SH-SY5Y (cell line): ENCODE data around the gene CRIP2.

Source experiments
- GATA2 ChIP-seq: IDR thresholded peaks from 2 replicates; pipeline ENCODE4 v1.6.1; 2011; ENCODE audit warnings: mild to moderate bottlenecking, low read depth, low read length
- GATA3 ChIP-seq: IDR thresholded peaks from 2 replicates; pipeline ENCODE4 v1.6.1; 2011; ENCODE audit warnings: low read depth, mild to moderate bottlenecking, low read length, moderate library complexity

GRCh38 chr14:105427936-105428485, 46.6 kb upstream of the CRIP2 start:
- TF ChIP-seq GATA3, result no peak
- TF ChIP-seq GATA2, result no peak
